ENCODE data around the gene TMEM115.

Gene TMEM115

DNA sequence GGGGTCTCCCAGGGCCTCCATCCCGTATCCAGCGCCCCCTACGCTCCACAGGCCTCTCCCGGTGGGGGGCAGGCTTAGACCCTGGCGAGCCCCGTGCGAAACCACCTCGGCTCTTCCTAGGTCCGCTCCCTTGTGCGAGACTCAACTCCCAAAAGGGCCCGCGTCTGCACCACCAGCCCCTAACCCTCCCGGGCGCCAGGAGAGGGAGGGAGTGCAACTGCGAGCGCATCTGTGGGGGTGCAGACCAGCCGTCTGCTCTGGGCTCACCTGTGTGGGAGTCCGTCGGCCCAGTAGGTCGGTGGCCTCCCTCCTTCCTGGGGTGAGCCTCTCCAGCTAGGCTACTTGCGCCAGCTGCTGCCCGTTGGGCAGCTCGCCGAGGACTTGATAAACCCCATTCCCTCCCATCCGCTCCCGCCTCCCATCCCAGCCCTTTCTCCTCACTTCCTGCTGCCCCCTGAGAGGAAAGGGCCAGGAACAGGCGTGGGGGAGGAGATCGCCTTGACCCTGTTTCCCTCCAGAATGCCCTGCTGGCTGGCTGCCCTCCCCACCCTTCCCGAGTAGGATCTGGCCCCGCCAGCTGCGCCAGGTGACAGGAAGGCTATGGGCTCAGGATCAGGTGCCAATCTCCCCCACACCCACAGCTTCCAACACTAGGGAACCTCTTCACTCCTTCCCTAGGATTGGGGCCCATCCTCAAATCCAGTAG is 36.8 kb downstream of the TMEM115 start, which contains the start of gene HYAL2:
HYAL2 (minus strand) TSS at position 360 of the 706 bp plus-strand sequence. CDS start 2,256 bp downstream, outside the sequence.
- peak within 1 kb of the TSS; percentile 86 to 92 (median 88) for H3K4me3 Mint-ChIP-seq
- peaks cover 41% of the 10 kb centered on the region for H3K4me1 Mint-ChIP-seq
- no peaks in the 10 kb centered on the region for H3K27me3 Mint-ChIP-seq (ENCODE audit: low read depth)
- H3K36me3 Mint-ChIP-seq (ENCODE audit: low read depth): peaks cover 21% of the 10 kb centered on the region
- peak within 1 kb of the TSS; percentile 99 to 100 (median 99) for H3K27ac Mint-ChIP-seq
- TF ChIP-seq, protein P1, sequence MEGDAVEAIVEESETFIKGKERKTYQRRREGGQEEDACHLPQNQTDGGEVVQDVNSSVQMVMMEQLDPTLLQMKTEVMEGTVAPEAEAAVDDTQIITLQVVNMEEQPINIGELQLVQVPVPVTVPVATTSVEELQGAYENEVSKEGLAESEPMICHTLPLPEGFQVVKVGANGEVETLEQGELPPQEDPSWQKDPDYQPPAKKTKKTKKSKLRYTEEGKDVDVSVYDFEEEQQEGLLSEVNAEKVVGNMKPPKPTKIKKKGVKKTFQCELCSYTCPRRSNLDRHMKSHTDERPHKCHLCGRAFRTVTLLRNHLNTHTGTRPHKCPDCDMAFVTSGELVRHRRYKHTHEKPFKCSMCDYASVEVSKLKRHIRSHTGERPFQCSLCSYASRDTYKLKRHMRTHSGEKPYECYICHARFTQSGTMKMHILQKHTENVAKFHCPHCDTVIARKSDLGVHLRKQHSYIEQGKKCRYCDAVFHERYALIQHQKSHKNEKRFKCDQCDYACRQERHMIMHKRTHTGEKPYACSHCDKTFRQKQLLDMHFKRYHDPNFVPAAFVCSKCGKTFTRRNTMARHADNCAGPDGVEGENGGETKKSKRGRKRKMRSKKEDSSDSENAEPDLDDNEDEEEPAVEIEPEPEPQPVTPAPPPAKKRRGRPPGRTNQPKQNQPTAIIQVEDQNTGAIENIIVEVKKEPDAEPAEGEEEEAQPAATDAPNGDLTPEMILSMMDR (IDR thresholded peaks at IDR 0.05; ENCODE audit: unreplicated experiment in 3 of 3): no peak
- no peaks in the 10 kb centered on the region for H3K9me3 Mint-ChIP-seq

DNA sequence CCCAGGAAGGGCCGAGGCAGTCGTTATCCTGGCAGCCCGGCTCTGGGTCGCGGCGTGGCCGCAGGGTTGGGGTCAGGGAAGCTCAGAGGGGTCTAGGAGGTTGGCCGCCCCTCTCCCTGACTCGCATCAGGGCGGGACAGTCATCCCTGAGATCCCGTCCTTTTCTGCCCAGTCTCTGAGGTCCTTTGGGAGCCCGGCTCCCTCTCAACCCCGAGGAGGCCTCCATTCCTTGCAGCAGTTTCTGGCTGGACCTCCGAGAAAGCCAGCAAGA is 37.3 kb downstream of the TMEM115 start:
- Mint-ChIP-seq H3K4me3 (peak overlapping the region; percentile 86 to 92 (median 88)), H3K4me1 (peaks cover 41% of the 10 kb centered on the region), H3K36me3 (ENCODE audit: low read depth) (peaks cover 25% of the 10 kb centered on the region), H3K27me3 (ENCODE audit: low read depth) (no peaks in the 10 kb centered on the region), H3K9me3 (no peaks in the 10 kb centered on the region), H3K27ac (peak overlapping the region; percentile 99 to 100 (median 99))
- TF ChIP-seq, protein P1 (IDR thresholded peaks at IDR 0.05; ENCODE audit: unreplicated experiment in 3 of 3): no peak

DNA sequence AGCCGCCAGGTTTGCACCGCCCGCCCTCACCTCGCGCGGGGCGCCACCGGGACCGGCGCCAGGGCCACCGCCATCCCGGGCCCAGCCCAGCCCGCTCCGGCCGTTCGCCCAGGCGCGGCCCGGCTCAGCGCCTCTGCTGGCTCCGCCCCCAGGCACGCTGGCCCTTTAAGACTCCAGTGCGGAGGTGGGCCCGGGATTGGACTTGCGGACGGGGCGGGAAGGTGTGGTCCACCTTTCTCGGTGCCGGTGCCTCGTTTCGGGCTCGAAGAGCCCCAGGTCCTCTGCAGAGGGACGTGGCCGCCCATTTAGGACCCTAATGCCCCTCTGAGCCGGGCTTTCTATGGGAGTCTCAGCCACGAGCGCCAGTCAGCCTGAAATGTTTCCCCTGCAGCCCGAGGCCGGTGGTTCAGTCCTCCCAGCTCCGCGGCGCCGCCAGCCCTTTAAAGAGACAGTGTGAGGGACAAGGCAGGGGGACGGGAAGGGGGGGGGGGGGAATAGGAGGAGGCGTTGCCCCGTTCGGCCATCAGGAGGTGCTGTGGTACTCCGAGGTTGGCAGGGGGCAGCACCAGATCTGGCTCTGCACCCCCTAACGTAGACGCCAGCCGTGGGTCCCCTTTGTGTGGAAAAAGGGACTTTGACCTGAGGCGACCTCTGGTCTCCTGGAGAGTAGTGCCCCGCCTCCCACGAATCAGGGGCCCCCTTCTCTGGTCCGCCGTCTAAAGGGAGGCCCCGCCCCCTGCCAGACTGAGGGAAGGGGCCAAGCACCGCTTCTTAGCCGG is 37.8 kb downstream of the TMEM115 start:
- H3K4me1 Mint-ChIP-seq: peaks cover 41% of the 10 kb centered on the region
- H3K27me3 Mint-ChIP-seq (ENCODE audit: low read depth): no peaks in the 10 kb centered on the region
- peaks cover 30% of the 10 kb centered on the region for H3K36me3 Mint-ChIP-seq (ENCODE audit: low read depth)
- TF ChIP-seq, protein P1 (IDR thresholded peaks at IDR 0.05; ENCODE audit: unreplicated experiment in 3 of 3): peak; percentile 65 to 73 (median 71)
- H3K27ac Mint-ChIP-seq: peak overlapping the region; percentile 99 to 100 (median 99)
- H3K9me3 Mint-ChIP-seq: no peaks in the 10 kb centered on the region
- H3K4me3 Mint-ChIP-seq: peak overlapping the region; percentile 86 to 92 (median 88)

DNA sequence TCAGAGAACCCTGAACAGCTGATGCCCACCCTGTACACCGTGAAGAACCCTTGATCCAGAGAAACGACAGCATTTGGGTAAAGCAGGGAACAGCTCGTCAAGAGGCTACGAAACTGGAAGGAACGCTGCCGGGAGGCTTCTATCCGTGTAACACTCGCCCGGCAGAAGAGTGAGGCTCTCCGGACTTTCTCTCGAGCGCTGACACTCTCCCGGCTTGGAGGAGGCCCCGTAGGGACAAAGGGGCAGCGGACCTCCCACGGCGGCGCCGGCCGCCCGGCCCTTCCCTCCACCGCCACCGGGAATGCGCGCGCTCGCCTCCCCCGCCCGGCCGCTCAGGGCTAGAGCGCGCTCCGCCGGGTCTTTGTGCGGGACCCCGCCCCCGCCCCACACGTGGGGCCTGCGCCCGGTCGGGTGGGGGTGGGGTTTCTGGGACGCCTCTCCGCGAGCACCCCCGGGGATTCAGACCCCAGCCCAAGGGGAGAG is 38.4 kb downstream of the TMEM115 start:
- peak overlapping the region; percentile 99 for H3K27ac Mint-ChIP-seq
- H3K4me1 Mint-ChIP-seq: peaks cover 41% of the 10 kb centered on the region
- H3K36me3 Mint-ChIP-seq (ENCODE audit: low read depth): peaks cover 36% of the 10 kb centered on the region
- H3K27me3 Mint-ChIP-seq (ENCODE audit: low read depth): no peaks in the 10 kb centered on the region
- TF ChIP-seq, protein P1 (IDR thresholded peaks at IDR 0.05; ENCODE audit: unreplicated experiment in 3 of 3): no peak
- no peaks in the 10 kb centered on the region for H3K9me3 Mint-ChIP-seq
- peak overlapping the region; percentile 93 to 99 (median 99) for H3K4me3 Mint-ChIP-seq

DNA sequence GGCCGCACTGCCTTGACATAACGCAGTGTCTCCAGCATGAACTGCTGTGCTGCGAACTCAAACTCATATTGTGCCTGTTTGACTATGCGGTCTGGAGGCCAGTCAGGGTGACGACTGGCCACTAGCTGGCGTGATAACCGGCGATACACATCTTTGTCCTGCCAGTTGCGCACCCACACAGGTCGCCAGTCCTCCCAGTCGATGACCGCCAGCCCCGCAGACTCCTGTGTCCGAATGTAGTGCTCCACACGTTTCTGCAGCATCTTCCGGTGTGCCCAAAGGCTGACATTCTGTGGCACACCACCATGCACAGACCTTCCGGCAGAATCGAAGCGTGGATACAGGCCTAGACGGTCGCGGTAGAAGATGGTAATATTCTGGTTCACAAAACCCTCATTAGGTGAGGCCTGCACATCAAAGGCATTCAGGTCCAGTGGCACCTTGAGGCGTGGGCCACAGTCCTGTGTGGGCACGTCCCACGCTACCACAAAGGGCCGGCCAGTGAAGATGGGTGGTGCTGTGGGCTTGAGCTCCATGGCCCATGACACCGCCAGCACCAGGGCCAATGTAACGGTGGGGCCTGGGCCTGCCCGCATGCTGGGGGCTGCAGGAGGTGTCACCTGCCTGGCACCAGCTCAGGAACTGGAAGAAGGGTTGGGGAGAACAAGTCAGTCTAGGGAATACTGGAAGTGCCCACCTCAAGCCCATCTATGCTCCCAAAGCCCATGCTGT is 39.3 kb downstream of the TMEM115 start:
- Mint-ChIP-seq H3K27me3 (ENCODE audit: low read depth) (no peaks in the 10 kb centered on the region), H3K4me1 (peaks cover 41% of the 10 kb centered on the region), H3K9me3 (no peaks in the 10 kb centered on the region), H3K27ac (peak overlapping the region; percentile 99), H3K36me3 (ENCODE audit: low read depth) (peaks cover 41% of the 10 kb centered on the region), H3K4me3 (peak overlapping the region; percentile 93 to 99 (median 99))
- TF ChIP-seq, protein P1 (IDR thresholded peaks at IDR 0.05; ENCODE audit: unreplicated experiment in 3 of 3): no peak
